SK-N-MC (cell line): ENCODE measurements around the gene LIPM.

ENCODE experiments used
- DNase-seq: peaks from one replicate; pipeline ENCODE4 v3.0.0-alpha.2; 2011; ENCODE audit warnings: low read depth, low spot score
- H3K27ac ChIP-seq: fragments of 200-600 bp; sonication (generic); 2 replicates; pipeline ENCODE4 v1.5.1; 2016; ENCODE audit warnings: mixed run types
- H3K36me3 ChIP-seq: fragments of 200-600 bp; sonication (generic); 2 replicates; pipeline ENCODE4 v1.6.1; 2017; ENCODE audit warnings: antibody characterized with exemption, low read length, mixed read lengths; ENCODE audit not compliant: insufficient read depth
- H3K4me3 ChIP-seq: fragments of 200-600 bp; sonication (generic); 2 replicates; pipeline ENCODE4 v1.5.1; 2016
- H3K9ac ChIP-seq: fragments of 200-600 bp; sonication (generic); 2 replicates; pipeline ENCODE4 v1.8.0; 2017; ENCODE audit warnings: mixed run types, mixed read lengths; ENCODE audit not compliant: insufficient read length
- H3K9me3 ChIP-seq: fragments of 200-600 bp; sonication (generic); 2 replicates; pipeline ENCODE4 v1.6.1; 2017; ENCODE audit warnings: low read depth, mild to moderate bottlenecking, antibody characterized with exemption, low read length, moderate library complexity, mixed read lengths
- EZH2 ChIP-seq: fragments of 200-600 bp; sonication (generic); IDR thresholded peaks from one replicate; pipeline ENCODE4 v1.6.1; 2017; ENCODE audit warnings: antibody characterized with exemption
- FOXP2 ChIP-seq: optimal IDR thresholded peaks from 2 replicates; pipeline ENCODE3; 2011; ENCODE audit warnings: mild to moderate bottlenecking, moderate library complexity; ENCODE audit not compliant: insufficient read depth; ENCODE audit errors: extremely low read length, control extremely low read depth
- POLR2AphosphoS5 ChIP-seq: IDR thresholded peaks from 2 replicates; pipeline ENCODE4 v1.6.1; 2012; ENCODE audit warnings: mild to moderate bottlenecking, low read depth, low read length, borderline replicate concordance

LIPM gene

GRCh38 chr10:88793712-88794299, 8.7 kb upstream of the LIPM start:
- no peaks in the 10 kb centered on the region for H3K9me3 ChIP-seq
- no peak overlapping the region for H3K27ac ChIP-seq
- no peak overlapping the region for H3K9ac ChIP-seq
- H3K4me3 ChIP-seq: no peak overlapping the region
- TF ChIP-seq POLR2AphosphoS5: no peak
- TF ChIP-seq EZH2: no peak
- no peak for TF ChIP-seq FOXP2
- no peaks in the 10 kb centered on the region for H3K36me3 ChIP-seq
- no peak for DNase-seq

GRCh38 chr10:88794731-88795130, 7.8 kb upstream of the LIPM start:
- Histone ChIP-seq H3K36me3 (no peaks in the 10 kb centered on the region), H3K4me3 (no peak overlapping the region), H3K9ac (no peak overlapping the region), H3K27ac (no peak overlapping the region), H3K9me3 (no peaks in the 10 kb centered on the region)
- TF ChIP-seq POLR2AphosphoS5: no peak
- no peak for TF ChIP-seq EZH2
- no peak for TF ChIP-seq FOXP2
- no peak for DNase-seq

GRCh38 chr10:88800152-88801125, 2.1 kb upstream of the LIPM start:
- no peak for DNase-seq
- H3K27ac ChIP-seq: no peak overlapping the region
- H3K9ac ChIP-seq: no peak overlapping the region
- no peaks in the 10 kb centered on the region for H3K9me3 ChIP-seq
- no peaks in the 10 kb centered on the region for H3K36me3 ChIP-seq
- H3K4me3 ChIP-seq: no peak overlapping the region
- TF ChIP-seq POLR2AphosphoS5 (no peak), FOXP2 (no peak), EZH2 (no peak)

GRCh38 chr10:88803641-88804040, 1.1 kb downstream of the LIPM start:
- DNase-seq: no peak
- Histone ChIP-seq H3K9me3 (no peaks in the 10 kb centered on the region), H3K36me3 (no peaks in the 10 kb centered on the region), H3K27ac (no peak overlapping the region), H3K4me3 (no peak overlapping the region), H3K9ac (no peak overlapping the region)
- TF ChIP-seq POLR2AphosphoS5 (no peak), FOXP2 (no peak), EZH2 (no peak)

- TF ChIP-seq FOXP2 (no peak), EZH2 (no peak), POLR2AphosphoS5 (no peak)
- H3K9ac ChIP-seq: no peak overlapping the region
- no peaks in the 10 kb centered on the region for H3K9me3 ChIP-seq
- H3K36me3 ChIP-seq: no peaks in the 10 kb centered on the region
- no peak overlapping the region for H3K4me3 ChIP-seq
- DNase-seq: no peak
- H3K27ac ChIP-seq: no peak overlapping the region
These were observed 1.7 kb downstream of the LIPM start for GRCh38 chr10:88804083-88804812.

GRCh38 chr10:88805361-88805760, 2.8 kb downstream of the LIPM start:
- H3K4me3 ChIP-seq: no peak overlapping the region
- no peak overlapping the region for H3K9ac ChIP-seq
- H3K27ac ChIP-seq: no peak overlapping the region
- no peaks in the 10 kb centered on the region for H3K9me3 ChIP-seq
- no peaks in the 10 kb centered on the region for H3K36me3 ChIP-seq
- DNase-seq: no peak
- TF ChIP-seq EZH2: no peak
- TF ChIP-seq FOXP2: no peak

GRCh38 chr10:88805924-88806323, 3.4 kb downstream of the LIPM start:
- no peak overlapping the region for H3K27ac ChIP-seq
- no peak for DNase-seq
- no peak overlapping the region for H3K4me3 ChIP-seq
- H3K9ac ChIP-seq: no peak overlapping the region
- no peaks in the 10 kb centered on the region for H3K36me3 ChIP-seq
- TF ChIP-seq FOXP2 (no peak), POLR2AphosphoS5 (no peak), EZH2 (no peak)
- H3K9me3 ChIP-seq: no peaks in the 10 kb centered on the region

GRCh38 chr10:88809621-88810020, 7.1 kb downstream of the LIPM start:
- H3K9ac ChIP-seq: no peak overlapping the region
- H3K4me3 ChIP-seq: no peak overlapping the region
- no peaks in the 10 kb centered on the region for H3K9me3 ChIP-seq
- no peak for DNase-seq
- no peaks in the 10 kb centered on the region for H3K36me3 ChIP-seq
- TF ChIP-seq EZH2 (no peak), POLR2AphosphoS5 (no peak), FOXP2 (no peak)
- H3K27ac ChIP-seq: no peak overlapping the region
